GF-D8 (cell line): ENCODE data around the gene MRPL53.
"Not testable (repeated sequence)": the region's sequence is repeated elsewhere in the genome, so short reads cannot be mapped to it uniquely, and the experiment has no call there.

Experiments used
- DNase-seq: peaks from one replicate; lab custom pipeline; 2025; lab: John Stamatoyannopoulos, UW

Gene MRPL53

GRCh38 chr2:74481961-74482800 lies 9.7 kb upstream of the MRPL53 start:
- peak; percentile 31 for DNase-seq

GRCh38 chr2:74481431-74481830 lies 9.0 kb upstream of the MRPL53 start:
- DNase-seq, result no peak

GRCh38 chr2:74474899-74475298 lies 2.4 kb upstream of the MRPL53 start:
- DNase-seq, result no peak

GRCh38 chr2:74474481-74474880 lies 2.0 kb upstream of the MRPL53 start:
- no peak for DNase-seq

GRCh38 chr2:74472945-74473258 lies 422 bp upstream of the MRPL53 start:
- no peak for DNase-seq

GRCh38 chr2:74471332-74472065 lies 981 bp downstream of the MRPL53 start:
- no peak for DNase-seq

- not testable (repeated sequence) for DNase-seq
These were observed 1.7 kb downstream of the MRPL53 start for GRCh38 chr2:74470742-74471141.

GRCh38 chr2:74464406-74464805 lies 8.1 kb downstream of the MRPL53 start:
- no peak for DNase-seq

- DNase-seq, result no peak
These were observed 9.7 kb downstream of the MRPL53 start for GRCh38 chr2:74462786-74463105.

- DNase-seq, result no peak
These were observed 10.3 kb downstream of the MRPL53 start for GRCh38 chr2:74462054-74462785.

- no peak for DNase-seq
These were observed 11.1 kb downstream of the MRPL53 start for GRCh38 chr2:74461187-74462053.

- not testable (repeated sequence) for DNase-seq
These were observed 12.3 kb downstream of the MRPL53 start for GRCh38 chr2:74460187-74460586.

GRCh38 chr2:74459503-74460118 lies 12.9 kb downstream of the MRPL53 start:
- not testable (repeated sequence) for DNase-seq

- no peak for DNase-seq
These were observed 13.5 kb downstream of the MRPL53 start for GRCh38 chr2:74458938-74459363.

GRCh38 chr2:74458132-74458937 lies 14.1 kb downstream of the MRPL53 start, which contains the start of gene WBP1:
Gene WBP1, plus strand, starts transcription at chr2:74458438. Its CDS starts 165 bp downstream, at chr2:74458603.
- peak; percentile 98 for DNase-seq

GRCh38 chr2:74457549-74458131 lies 14.8 kb downstream of the MRPL53 start:
- peak; percentile 8 for DNase-seq

GRCh38 chr2:74457129-74457548 lies 15.3 kb downstream of the MRPL53 start:
- no peak for DNase-seq

- DNase-seq, result peak; percentile 85
These were observed 17.6 kb downstream of the MRPL53 start, which contains the start of gene INO80B for GRCh38 chr2:74454654-74455511. Gene INO80B, plus strand, starts transcription at chr2:74455087. Its CDS starts 30 bp downstream, at chr2:74455117.
